Bronchial epithelial cell (primary cell): ENCODE data around the gene PDE6C. TPM values are rescaled to one million over a fixed set of nuclear protein-coding genes. Genes with fewer than 3 reads are reported as not detected.

Experiments used
- DNase-seq: peaks from one replicate; pipeline ENCODE4 v3.0.0-alpha.2; 2010; ENCODE audit warnings: low read depth
- FAIRE-seq: peaks from 2 replicates; lab custom pipeline; 2011; peaks lifted over from hg19 to GRCh38; lab: Jason Lieb, UNC
- H3K27me3 ChIP-seq: 2 replicates; pipeline ENCODE4 v1.5.1; 2011; ENCODE audit warnings: low read length; ENCODE audit not compliant: control insufficient read depth, insufficient read depth
- H3K36me3 ChIP-seq: 2 replicates; pipeline ENCODE4 v1.5.1; 2011; ENCODE audit warnings: low read length; ENCODE audit not compliant: control insufficient read depth, insufficient read depth
- H3K4me3 ChIP-seq: 2 replicates; pipeline ENCODE4 v1.5.1; 2011; ENCODE audit warnings: mild to moderate bottlenecking, low read depth, low read length, control low read depth
- CTCF ChIP-seq: IDR thresholded peaks from 2 replicates; pipeline ENCODE4 v1.5.1; 2011; ENCODE audit warnings: mild to moderate bottlenecking, moderate library complexity, low read length, control low read depth, inconsistent platforms; ENCODE audit not compliant: insufficient read depth, severe bottlenecking
- total RNA-seq: library from RNA; depleted of rRNA; stranded (reverse); fragments of >200 nt; gene quantifications from 2 replicates; pipeline ENCODE4 v1.2.1, GENCODE V29; 2014

The PDE6C gene
- total RNA-seq, 1 donor from 2014 or later, result not detected

- FAIRE-seq (no peak), DNase-seq (no peak)
- H3K27me3 ChIP-seq, result peaks cover 3% of the 10 kb centered on the region
- no peak for TF ChIP-seq CTCF
- no peaks in the 10 kb centered on the region for H3K36me3 ChIP-seq
- no peak overlapping the region for H3K4me3 ChIP-seq
Measured at GRCh38 chr10:93590638-93591037, 21.7 kb upstream of the PDE6C start.

GRCh38 chr10:93591065-93591808 is 21.1 kb upstream of the PDE6C start:
- TF ChIP-seq CTCF, result no peak
- FAIRE-seq (no peak), DNase-seq (peak; percentile 8)
- Histone ChIP-seq H3K4me3 (no peak overlapping the region), H3K27me3 (peaks cover 3% of the 10 kb centered on the region), H3K36me3 (no peaks in the 10 kb centered on the region)

- Histone ChIP-seq H3K27me3 (peaks cover 1% of the 10 kb centered on the region), H3K36me3 (no peaks in the 10 kb centered on the region), H3K4me3 (no peak overlapping the region)
- DNase-seq, result no peak
- no peak for TF ChIP-seq CTCF
- FAIRE-seq, result no peak
Measured at GRCh38 chr10:93593254-93593653, 19.1 kb upstream of the PDE6C start.

GRCh38 chr10:93593749-93594148 is 18.6 kb upstream of the PDE6C start:
- FAIRE-seq, result no peak

GRCh38 chr10:93594518-93594917 is 17.8 kb upstream of the PDE6C start:
- H3K4me3 ChIP-seq, result no peak overlapping the region
- DNase-seq, result no peak
- H3K27me3 ChIP-seq, result peaks cover 1% of the 10 kb centered on the region
- no peaks in the 10 kb centered on the region for H3K36me3 ChIP-seq
- TF ChIP-seq CTCF, result no peak
- FAIRE-seq, result no peak

More at GRCh38 chr10:93593749-93594148, 18.6 kb upstream of the PDE6C start:
- no peak for TF ChIP-seq CTCF
- H3K27me3 ChIP-seq, result peaks cover 1% of the 10 kb centered on the region
- no peak overlapping the region for H3K4me3 ChIP-seq
- H3K36me3 ChIP-seq, result no peaks in the 10 kb centered on the region
- DNase-seq, result no peak
